ENCODE data around the gene AXIN1.

Gene AXIN1

DNA sequence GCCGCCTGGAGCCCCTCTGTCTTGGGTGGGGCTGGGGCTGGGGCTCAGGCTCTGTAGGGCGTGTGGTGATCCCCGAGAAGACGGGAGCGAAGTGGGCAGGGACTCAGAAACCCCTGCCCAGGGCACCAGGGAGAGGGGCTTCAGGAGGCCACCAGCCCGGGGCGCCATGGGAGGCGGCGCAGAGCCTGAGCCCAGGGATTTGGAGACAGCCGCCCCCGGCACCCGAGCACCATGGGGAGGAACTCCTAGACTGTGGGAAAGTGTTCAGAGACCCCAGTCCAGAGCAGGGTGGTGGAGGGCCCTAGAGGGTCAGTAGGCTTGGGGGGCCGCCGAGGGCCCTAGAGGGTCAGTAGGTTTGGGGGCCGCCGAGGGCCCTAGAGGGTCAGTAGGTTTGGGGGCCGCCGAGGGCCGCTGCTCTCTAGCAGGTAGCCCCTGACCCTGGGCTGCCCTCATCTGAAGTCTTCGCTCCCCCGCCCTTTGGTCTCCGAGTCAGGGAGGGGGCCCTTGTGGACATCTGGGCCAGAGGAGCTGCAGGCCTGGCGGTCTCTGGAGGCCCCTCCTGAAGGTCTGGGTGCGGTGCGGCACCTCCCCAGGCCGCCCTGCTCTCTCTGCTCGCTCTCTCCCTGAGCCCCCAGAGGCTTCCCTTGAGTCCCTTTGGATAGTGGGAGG is 71.4 kb downstream of the AXIN1 start:
- no peak overlapping the region for H3K4me3 ChIP-seq (ENCODE audit: low read length)
- no peak for TF ChIP-seq CTCF (IDR thresholded peaks at IDR 0.05; ENCODE audit: insufficient read depth, low read depth, low read length, missing control alignments)
- no peak for DNase-seq (ENCODE audit: low read depth)

GRCh38 chr16:280552-280951 is 72.0 kb downstream of the AXIN1 start, which contains the start of gene ARHGDIG:
TSS of gene ARHGDIG (plus strand) at chr16:280591. CDS start at chr16:280681, 90 bp downstream.
- no peak within 1 kb of the TSS for H3K4me3 ChIP-seq (ENCODE audit: low read length)
- DNase-seq (ENCODE audit: low read depth): no peak
- TF ChIP-seq CTCF (IDR thresholded peaks at IDR 0.05; ENCODE audit: insufficient read depth, low read depth, low read length, missing control alignments): no peak

- no peak overlapping the region for H3K4me3 ChIP-seq (ENCODE audit: low read length)
- no peak for DNase-seq (ENCODE audit: low read depth)
- TF ChIP-seq CTCF (IDR thresholded peaks at IDR 0.05; ENCODE audit: insufficient read depth, low read depth, low read length, missing control alignments): no peak
Observed at GRCh38 chr16:280005-280460, 72.5 kb downstream of the AXIN1 start.

DNA sequence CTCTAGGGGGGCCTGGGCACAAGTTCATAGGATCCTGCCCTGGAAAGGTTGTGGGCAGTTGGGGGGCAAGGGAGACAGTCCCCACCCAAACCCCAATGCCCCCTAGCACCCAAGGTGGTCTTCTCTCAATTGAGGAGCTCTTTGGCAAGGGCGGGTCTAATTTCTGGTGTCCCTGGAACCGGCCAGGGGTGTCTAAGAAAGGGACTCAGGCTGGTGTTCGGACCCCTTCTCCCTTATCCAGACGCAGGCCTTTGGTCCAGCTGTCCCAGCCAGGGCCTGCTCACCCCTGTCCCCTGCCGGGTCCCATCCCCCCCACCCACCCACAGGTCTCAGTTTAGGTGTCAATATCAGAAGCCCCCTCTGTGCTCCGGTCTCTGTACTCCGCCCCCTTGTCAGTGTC is 73.0 kb downstream of the AXIN1 start:
- H3K4me3 ChIP-seq (ENCODE audit: low read length): no peak overlapping the region
- TF ChIP-seq CTCF (IDR thresholded peaks at IDR 0.05; ENCODE audit: insufficient read depth, low read depth, low read length, missing control alignments): no peak
- no peak for DNase-seq (ENCODE audit: low read depth)

DNA sequence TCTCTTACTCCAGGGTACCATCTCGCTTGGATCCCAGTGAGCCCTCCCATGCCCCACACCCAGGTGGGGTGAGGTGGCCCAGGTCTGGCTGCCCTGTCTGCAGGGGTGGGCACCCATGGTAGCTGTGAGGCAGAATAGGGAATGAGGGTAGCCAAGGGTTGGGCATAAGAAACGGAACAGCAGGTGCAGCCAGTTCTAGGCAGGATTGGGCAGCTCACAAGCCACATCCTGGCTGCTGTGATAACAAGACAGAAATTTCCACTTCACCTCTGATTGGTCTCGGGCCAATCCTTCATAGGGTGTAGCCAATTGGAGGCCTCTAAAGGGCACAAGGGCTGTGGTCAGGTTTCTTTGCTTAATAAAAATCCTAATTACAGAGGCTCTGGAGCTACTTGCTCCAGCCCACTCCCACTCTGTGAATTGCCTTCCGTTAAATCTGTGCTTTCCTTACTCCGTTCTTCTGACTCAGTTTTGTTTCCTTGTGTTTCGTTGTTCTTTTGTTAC is 73.6 kb downstream of the AXIN1 start:
- DNase-seq (ENCODE audit: low read depth): peak; percentile 82
- H3K4me3 ChIP-seq (ENCODE audit: low read length): no peak overlapping the region
- no peak for TF ChIP-seq CTCF (IDR thresholded peaks at IDR 0.05; ENCODE audit: insufficient read depth, low read depth, low read length, missing control alignments)

- no peak for TF ChIP-seq CTCF (IDR thresholded peaks at IDR 0.05; ENCODE audit: insufficient read depth, low read depth, low read length, missing control alignments)
- no peak overlapping the region for H3K4me3 ChIP-seq (ENCODE audit: low read length)
- no peak for DNase-seq (ENCODE audit: low read depth)
Observed at GRCh38 chr16:276426-277077, 76.0 kb downstream of the AXIN1 start.

Data from epithelial cell of esophagus (primary cell).